CD4-positive, alpha-beta T cell (primary cell): ENCODE data around the gene SLC25A26. TPM values are rescaled to one million over a fixed set of nuclear protein-coding genes. Genes with fewer than 3 reads are reported as not detected.

Experiments used
- ATAC-seq: fragments of 200-7000 bp; cut with Tn5 transposase; one replicate; pipeline ENCODE4 v1.10.0; 2022; ENCODE audit warnings: mild to moderate bottlenecking; ENCODE audit not compliant: poor library complexity
- CTCF ChIA-PET: fragments of 350-600 bp; sonication (Branson Sonifier 250); formaldehyde crosslinking; loops from one replicate; lab custom pipeline; 2021; ENCODE audit warnings: antibody characterized with exemption, inconsistent platforms; lab: Charles Lee
- POLR2A ChIA-PET: fragments of 350-600 bp; sonication (Branson Sonifier 250); formaldehyde crosslinking; loops from one replicate; lab custom pipeline; 2021; ENCODE audit warnings: antibody characterized with exemption, inconsistent platforms; lab: Charles Lee
- DNase-seq, 14 experiments: peaks; one replicate each; pipeline ENCODE4 v3.0.0-alpha.2; 2013 to 2020; ENCODE audit warnings: mixed read lengths in 2 of 14
- H3K27ac ChIP-seq, 2 donors: one replicate each; pipeline versions ENCODE4 v1.5.1 to v1.7.0; 2013; ENCODE audit warnings: low read length in 2 of 2, low read depth in 1 of 2, mild to moderate bottlenecking in 1 of 2
- H3K27me3 ChIP-seq, 2 experiments: 1 replicate in 1 of 2; 2 replicates in 1 of 2; pipeline versions ENCODE4 v1.6.1 to v1.7.0; 2013; ENCODE audit warnings: low read length in 2 of 2, control low read depth in 1 of 2, mild to moderate bottlenecking in 1 of 2, moderate library complexity in 1 of 2; ENCODE audit not compliant: insufficient read depth in 2 of 2, control insufficient read depth in 1 of 2
- H3K36me3 ChIP-seq: one replicate; pipeline ENCODE4 v1.6.1; 2013; ENCODE audit warnings: low read length, control low read depth; ENCODE audit not compliant: insufficient read depth
- H3K4me1 ChIP-seq: one replicate; pipeline ENCODE4 v1.6.1; 2013; ENCODE audit warnings: low read length, control low read depth; ENCODE audit not compliant: insufficient read depth
- H3K4me3 ChIP-seq: one replicate; pipeline ENCODE4 v1.5.1; 2013; ENCODE audit warnings: mild to moderate bottlenecking, low read length, moderate library complexity
- H3K9me3 ChIP-seq, 2 experiments: 1 replicate in 1 of 2; 2 replicates in 1 of 2; pipeline versions ENCODE4 v1.6.1 to v1.7.0; 2013; ENCODE audit warnings: low read length in 2 of 2, mild to moderate bottlenecking in 2 of 2, control low read depth in 1 of 2, moderate library complexity in 1 of 2; ENCODE audit not compliant: control insufficient read depth in 1 of 2, insufficient read depth in 1 of 2
- H3K27ac Mint-ChIP-seq: one replicate; pipeline ENCODE4 v1.8.0; 2020; ENCODE audit warnings: mixed read lengths
- H3K27me3 Mint-ChIP-seq: one replicate; pipeline ENCODE4 v1.8.0; 2021; ENCODE audit warnings: mixed read lengths
- H3K36me3 Mint-ChIP-seq: one replicate; pipeline ENCODE4 v1.8.0; 2021; ENCODE audit warnings: low read depth, mixed read lengths
- H3K4me1 Mint-ChIP-seq: one replicate; pipeline ENCODE4 v1.8.0; 2021; ENCODE audit warnings: low read depth, mixed read lengths
- H3K4me3 Mint-ChIP-seq: one replicate; pipeline ENCODE4 v1.8.0; 2020; ENCODE audit warnings: mild to moderate bottlenecking, mixed read lengths
- H3K9me3 Mint-ChIP-seq: one replicate; pipeline ENCODE4 v1.8.0; 2020; ENCODE audit warnings: mixed read lengths
- intact Hi-C, 2 experiments: fragments of 100-400 bp; cut with DNase I in 1 of 2; cut with micrococcal nuclease in 1 of 2; formaldehyde crosslinking; loops; one replicate each; pipeline versions ENCODE4 v1.15.1 to v1.9.0; 2023 to 2025; cut with DNase I, micrococcal nuclease
- total RNA-seq, 174 experiments: library from RNA in 2 of 174; stranded (reverse) in 2 of 174; gene quantifications; one replicate each; pipeline ENCODE4 v1.2.3 and lab custom pipeline; 2021 to 2026
- TF ChIP-seq, protein P1 (sequence below): fragments of 200-600 bp; IDR thresholded peaks from one replicate; pipeline ENCODE4 v1.8.0; 2022; ENCODE audit warnings: antibody characterized with exemption, mild to moderate bottlenecking

SLC25A26 gene
- total RNA-seq, 2 experiments from 2014 or later, result 26.9 to 30.2 TPM

DNA sequence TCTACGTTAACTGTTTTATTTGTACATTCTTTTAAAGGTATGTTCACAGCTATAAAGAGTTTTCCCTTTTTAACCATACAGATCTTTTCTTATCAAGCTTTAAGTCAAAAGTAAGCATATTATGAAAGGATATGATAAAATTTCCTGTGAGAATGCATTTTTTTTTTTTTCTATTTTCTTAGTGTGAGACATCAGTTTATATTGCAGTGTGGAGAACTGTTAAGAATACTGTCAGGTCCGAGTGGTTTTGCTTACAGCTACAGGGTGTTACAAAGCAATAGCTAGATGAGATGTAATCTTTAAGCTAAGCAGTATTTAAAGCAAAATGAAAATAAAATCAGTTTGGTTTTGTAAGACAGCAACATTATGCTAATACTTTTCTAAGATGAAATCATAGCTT is 133.2 kb downstream of the SLC25A26 start:
- POLR2A ChIA-PET, result interaction anchor here (1.0 kb wide), 1 partner anchor 51 kb away, joined by 3 read pairs; no protein-coding TSS in a partner anchor
- Mint-ChIP-seq H3K9me3 (no peaks in the 10 kb centered on the region), H3K4me3 (no peak overlapping the region), H3K36me3 (peaks cover 35% of the 10 kb centered on the region), H3K27me3 (no peaks in the 10 kb centered on the region), H3K4me1 (no peaks in the 10 kb centered on the region), H3K27ac (no peak overlapping the region)
- intact Hi-C loops, result no loop called here
- ATAC-seq (no peak), DNase-seq (peak in 1 of 14 experiments; percentile 44)
- CTCF ChIA-PET, result interaction anchor here (1.1 kb wide), 1 partner anchor 8 kb away, joined by 5 read pairs; no protein-coding TSS in a partner anchor
- Histone ChIP-seq H3K27me3 (no peaks in the 10 kb centered on the region), H3K4me3 (no peak overlapping the region), H3K9me3 (no peaks in the 10 kb centered on the region), H3K36me3 (no peaks in the 10 kb centered on the region), H3K4me1 (no peaks in the 10 kb centered on the region), H3K27ac (no peak overlapping the region)
- TF ChIP-seq, protein P1, sequence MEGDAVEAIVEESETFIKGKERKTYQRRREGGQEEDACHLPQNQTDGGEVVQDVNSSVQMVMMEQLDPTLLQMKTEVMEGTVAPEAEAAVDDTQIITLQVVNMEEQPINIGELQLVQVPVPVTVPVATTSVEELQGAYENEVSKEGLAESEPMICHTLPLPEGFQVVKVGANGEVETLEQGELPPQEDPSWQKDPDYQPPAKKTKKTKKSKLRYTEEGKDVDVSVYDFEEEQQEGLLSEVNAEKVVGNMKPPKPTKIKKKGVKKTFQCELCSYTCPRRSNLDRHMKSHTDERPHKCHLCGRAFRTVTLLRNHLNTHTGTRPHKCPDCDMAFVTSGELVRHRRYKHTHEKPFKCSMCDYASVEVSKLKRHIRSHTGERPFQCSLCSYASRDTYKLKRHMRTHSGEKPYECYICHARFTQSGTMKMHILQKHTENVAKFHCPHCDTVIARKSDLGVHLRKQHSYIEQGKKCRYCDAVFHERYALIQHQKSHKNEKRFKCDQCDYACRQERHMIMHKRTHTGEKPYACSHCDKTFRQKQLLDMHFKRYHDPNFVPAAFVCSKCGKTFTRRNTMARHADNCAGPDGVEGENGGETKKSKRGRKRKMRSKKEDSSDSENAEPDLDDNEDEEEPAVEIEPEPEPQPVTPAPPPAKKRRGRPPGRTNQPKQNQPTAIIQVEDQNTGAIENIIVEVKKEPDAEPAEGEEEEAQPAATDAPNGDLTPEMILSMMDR, result no peak

GRCh38 chr3:66355394-66355793 is 134.6 kb downstream of the SLC25A26 start:
- ATAC-seq (no peak), DNase-seq (peak in 1 of 14 experiments; percentile 10)
- H3K36me3 Mint-ChIP-seq, result peaks cover 27% of the 10 kb centered on the region
- H3K27ac Mint-ChIP-seq, result no peak overlapping the region
- no peaks in the 10 kb centered on the region for H3K27me3 Mint-ChIP-seq
- TF ChIP-seq, protein P1, result no peak
- H3K4me3 Mint-ChIP-seq, result no peak overlapping the region
- CTCF ChIA-PET, result interaction anchor here (3.0 kb wide), 1 partner anchor 23 kb away, joined by 9 read pairs; no protein-coding TSS in a partner anchor
- H3K4me1 Mint-ChIP-seq, result no peaks in the 10 kb centered on the region
- Histone ChIP-seq H3K27ac (no peak overlapping the region), H3K27me3 (no peaks in the 10 kb centered on the region), H3K9me3 (no peaks in the 10 kb centered on the region), H3K4me3 (no peak overlapping the region), H3K36me3 (no peaks in the 10 kb centered on the region), H3K4me1 (no peaks in the 10 kb centered on the region)
- intact Hi-C loops, result no loop called here
- no peaks in the 10 kb centered on the region for H3K9me3 Mint-ChIP-seq
- POLR2A ChIA-PET, result no interaction called here

GRCh38 chr3:66355997-66356396 is 135.2 kb downstream of the SLC25A26 start:
- Mint-ChIP-seq H3K27me3 (no peaks in the 10 kb centered on the region), H3K4me3 (no peak overlapping the region), H3K9me3 (no peaks in the 10 kb centered on the region), H3K27ac (no peak overlapping the region), H3K36me3 (peaks cover 27% of the 10 kb centered on the region), H3K4me1 (no peaks in the 10 kb centered on the region)
- DNase-seq (no peak), ATAC-seq (no peak)
- Histone ChIP-seq H3K27ac (no peak overlapping the region), H3K4me1 (no peaks in the 10 kb centered on the region), H3K9me3 (no peaks in the 10 kb centered on the region), H3K4me3 (no peak overlapping the region), H3K27me3 (no peaks in the 10 kb centered on the region), H3K36me3 (no peaks in the 10 kb centered on the region)
- ChIA-PET CTCF (interaction anchor here (1.2 to 3.0 kb wide), 2 partner anchors 11 to 22 kb away, joined by 3 to 9 read pairs; no protein-coding TSS in a partner anchor), POLR2A (no interaction called here)
- TF ChIP-seq, protein P1, result no peak
- intact Hi-C loops, result no loop called here
